B cell (primary cell): Measurements from ENCODE around the gene HNRNPC. TPM values are rescaled to one million over a fixed set of nuclear protein-coding genes. Genes with fewer than 3 reads are reported as not detected.

Experiments
- ATAC-seq: fragments of 200-7000 bp; cut with Tn5 transposase; one replicate; pipeline ENCODE4 v1.10.0; 2021; ENCODE audit warnings: low read depth, mild to moderate bottlenecking, moderate number of reproducible peaks, moderate library complexity
- CTCF ChIA-PET: fragments of 350-600 bp; sonication (Branson Sonifier 250); formaldehyde crosslinking; loops from one replicate; lab custom pipeline; 2021; ENCODE audit warnings: antibody characterized with exemption, inconsistent platforms; lab: Charles Lee
- POLR2A ChIA-PET: fragments of 350-600 bp; sonication (Branson Sonifier 250); formaldehyde crosslinking; loops from one replicate; lab custom pipeline; 2021; ENCODE audit warnings: antibody characterized with exemption; lab: Charles Lee
- DNase-seq: peaks from one replicate; pipeline ENCODE4 v3.0.0; 2013
- H2AFZ ChIP-seq: 2 replicates; pipeline ENCODE4 v1.6.1; 2012; ENCODE audit warnings: mild to moderate bottlenecking, low read depth, low read length; ENCODE audit not compliant: insufficient read depth, poor library complexity, severe bottlenecking
- H3K27ac ChIP-seq, 2 donors: 1 replicate in 1 of 2; 2 replicates in 1 of 2; pipeline ENCODE4 v1.5.1; 2012 to 2013; ENCODE audit warnings: low read length in 2 of 2, mild to moderate bottlenecking in 2 of 2, moderate library complexity in 1 of 2
- H3K27me3 ChIP-seq, 4 experiments: fragments of 200-600 bp in 1 of 4; sonication (generic) in 1 of 4; replicated peaks in 1 of 4; 1 replicate in 2 of 4; 2 replicates in 2 of 4; pipeline versions ENCODE4 v1.6.1 to v1.7.0; 2013 to 2016; ENCODE audit warnings: low read length in 3 of 4, mild to moderate bottlenecking in 2 of 4, mixed read lengths in 1 of 4, moderate library complexity in 1 of 4; ENCODE audit not compliant: insufficient read depth in 4 of 4, control insufficient read depth in 3 of 4; ENCODE audit errors: control extremely low read depth in 1 of 4
- H3K36me3 ChIP-seq, 2 experiments: replicated peaks in 1 of 2; 1 replicate in 1 of 2; 2 replicates in 1 of 2; pipeline versions ENCODE4 v1.6.1 to v1.7.1; 2013; ENCODE audit warnings: low read length in 1 of 2; ENCODE audit not compliant: insufficient read depth in 2 of 2, control insufficient read depth in 1 of 2; ENCODE audit errors: control extremely low read depth in 1 of 2, extremely low read depth in 1 of 2
- H3K4me1 ChIP-seq, 2 donors: fragments of 200-600 bp in 1 of 2; sonication (generic) in 1 of 2; 1 replicate in 1 of 2; 2 replicates in 1 of 2; pipeline versions ENCODE4 v1.5.1 to v1.6.1; 2013 to 2017; ENCODE audit warnings: low read length in 2 of 2; ENCODE audit not compliant: control insufficient read depth in 2 of 2, insufficient read depth in 2 of 2
- H3K4me2 ChIP-seq: replicated peaks from 2 replicates; pipeline ENCODE3; 2012; ENCODE audit warnings: mild to moderate bottlenecking, low read depth, low read length; ENCODE audit not compliant: poor library complexity, severe bottlenecking
- H3K4me3 ChIP-seq, 5 experiments: fragments of 200-600 bp in 1 of 5; sonication (generic) in 1 of 5; 1 replicate in 3 of 5; 2 replicates in 2 of 5; pipeline versions ENCODE4 v1.5.1 to v1.7.0; 2011 to 2016; ENCODE audit warnings: low read length in 4 of 5, mild to moderate bottlenecking in 4 of 5, low read depth in 2 of 5, control low read depth in 1 of 5, moderate library complexity in 1 of 5; ENCODE audit not compliant: insufficient read depth in 1 of 5; ENCODE audit errors: control extremely low read depth in 1 of 5, extremely low read depth in 1 of 5
- H3K79me2 ChIP-seq: fragments of 200-600 bp; sonication (generic); one replicate; pipeline ENCODE4 v1.6.0; 2016; ENCODE audit warnings: low read length; ENCODE audit not compliant: control insufficient read depth, insufficient read depth
- H3K9ac ChIP-seq: fragments of 200-600 bp; sonication (generic); 2 replicates; pipeline ENCODE4 v1.6.1; 2017; ENCODE audit warnings: mild to moderate bottlenecking, low read length, moderate library complexity
- H3K9me3 ChIP-seq, 3 donors: one replicate each; pipeline versions ENCODE4 v1.6.1 to v1.7.1; 2013; ENCODE audit warnings: low read length in 2 of 3; ENCODE audit not compliant: control insufficient read depth in 2 of 3, insufficient read depth in 1 of 3; ENCODE audit errors: control extremely low read depth in 1 of 3
- H4K20me1 ChIP-seq: 2 replicates; pipeline ENCODE4 v1.6.0; 2012; ENCODE audit warnings: mild to moderate bottlenecking, low read length; ENCODE audit not compliant: insufficient read depth, control insufficient read depth, poor library complexity, severe bottlenecking
- H3K27ac Mint-ChIP-seq: one replicate; pipeline ENCODE4 v1.8.0; 2021; ENCODE audit warnings: mixed read lengths
- H3K27me3 Mint-ChIP-seq: one replicate; pipeline ENCODE4 v1.8.0; 2021; ENCODE audit warnings: mixed read lengths
- H3K4me1 Mint-ChIP-seq: one replicate; pipeline ENCODE4 v1.8.0; 2021; ENCODE audit warnings: mixed read lengths
- H3K4me3 Mint-ChIP-seq: one replicate; pipeline ENCODE4 v1.8.0; 2021; ENCODE audit warnings: mixed read lengths
- H3K9me3 Mint-ChIP-seq: one replicate; pipeline ENCODE4 v1.8.0; 2022; ENCODE audit warnings: mixed read lengths; ENCODE audit not compliant: insufficient read depth
- CTCF ChIP-seq: fragments of 200-600 bp; IDR thresholded peaks from one replicate; pipeline ENCODE4 v1.8.0; 2022; ENCODE audit warnings: antibody characterized with exemption, mild to moderate bottlenecking
- EZH2 ChIP-seq: IDR thresholded peaks from 2 replicates; pipeline ENCODE4 v1.6.1; 2012; ENCODE audit warnings: borderline replicate concordance, low read depth, mild to moderate bottlenecking, moderate library complexity, low read length; ENCODE audit not compliant: insufficient read depth, poor library complexity, severe bottlenecking
- WGBS: methylation state at CpG from one replicate; pipeline ENCODE4 v1.1.5; 2013; ENCODE audit warnings: missing lambda C conversion rate; ENCODE audit not compliant: insufficient coverage; 5-methylcytosine and 5-hydroxymethylcytosine counted together
- intact Hi-C: fragments of 100-400 bp; cut with micrococcal nuclease; formaldehyde crosslinking; loops from one replicate; pipeline ENCODE4 v1.10.0; 2022
- polyA plus RNA-seq: library from polyadenylated mRNA; depleted of rRNA; stranded (reverse); fragments of >200 nt; gene quantifications from 2 replicates; pipeline ENCODE4 v1.2.3, GENCODE V29; 2012
- total RNA-seq, 2 donors: library from RNA; stranded (reverse); fragments of 120-200 nt in 1 of 2; gene quantifications; 1 replicate in 1 of 2; 2 replicates in 1 of 2; pipeline versions ENCODE4 v1.2.3 to v1.2.4, GENCODE V29; 2013 to 2022

The HNRNPC gene
- total and polyA plus RNA-seq, 2 donors (not counting 1 experiment from before 2014, with no cell fraction given): 358 to 497 TPM

- Histone ChIP-seq H3K27ac (no peak overlapping the region), H3K36me3 (peaks cover 2 to 40% of the 10 kb centered on the region in 2 experiments), H3K4me3 (no peak overlapping the region), H3K27me3 (no peaks in the 10 kb centered on the region), H3K9me3 (no peaks in the 10 kb centered on the region), H4K20me1 (no peaks in the 10 kb centered on the region), H3K4me1 (no peaks in the 10 kb centered on the region), H3K4me2 (no peak overlapping the region), H3K9ac (no peak overlapping the region), H3K79me2 (peaks cover 8% of the 10 kb centered on the region), H2AFZ (no peak overlapping the region)
- intact Hi-C loops: no loop called here
- ChIA-PET POLR2A (interaction anchor here (0.6 kb wide), 1 partner anchor 114 kb away, joined by 4 read pairs; no protein-coding TSS in a partner anchor), CTCF (no interaction called here)
- TF ChIP-seq EZH2 (no peak), CTCF (no peak)
- 95% methylated on average over 5 of the region's 12 CpGs for WGBS
- no peak for ATAC-seq
- Mint-ChIP-seq H3K4me1 (no peaks in the 10 kb centered on the region), H3K27ac (peak overlapping the region; percentile 35), H3K4me3 (no peak overlapping the region), H3K27me3 (no peaks in the 10 kb centered on the region), H3K9me3 (no peaks in the 10 kb centered on the region)
- DNase-seq: no peak
These were observed 63.3 kb downstream of the HNRNPC start for GRCh38 chr14:21205678-21206581.

- no peaks in the 10 kb centered on the region for H3K4me1 Mint-ChIP-seq
- no peak for DNase-seq
These were observed 64.1 kb downstream of the HNRNPC start for GRCh38 chr14:21205026-21205677.

More at GRCh38 chr14:21205026-21205677, 64.1 kb downstream of the HNRNPC start:
- no peaks in the 10 kb centered on the region for H4K20me1 ChIP-seq
- no peak overlapping the region for H3K27ac Mint-ChIP-seq
- no peak overlapping the region for H3K4me2 ChIP-seq
- H3K9ac ChIP-seq: no peak overlapping the region
- no peaks in the 10 kb centered on the region for H3K27me3 ChIP-seq
- CTCF ChIA-PET: no interaction called here
- no peak for TF ChIP-seq CTCF
- no peak for TF ChIP-seq EZH2
- no peaks in the 10 kb centered on the region for H3K9me3 Mint-ChIP-seq
- peaks cover 7% of the 10 kb centered on the region for H3K79me2 ChIP-seq
- H3K4me3 ChIP-seq: no peak overlapping the region
- no peaks in the 10 kb centered on the region for H3K27me3 Mint-ChIP-seq
- no peaks in the 10 kb centered on the region for H3K4me1 ChIP-seq
- H3K27ac ChIP-seq: no peak overlapping the region
- POLR2A ChIA-PET: interaction anchor here (0.5 kb wide), 1 partner anchor 11 kb away, joined by 4 read pairs; no protein-coding TSS in a partner anchor
- WGBS: no CpG with 5 or more reads among the region's 4 CpGs
- H3K9me3 ChIP-seq: no peaks in the 10 kb centered on the region
- peaks cover 2 to 39% of the 10 kb centered on the region in 2 experiments for H3K36me3 ChIP-seq
- intact Hi-C loops: no loop called here
- no peak overlapping the region for H2AFZ ChIP-seq
- H3K4me3 Mint-ChIP-seq: no peak overlapping the region
- no peak for ATAC-seq
